Thyroid gland (tissue), 4 donors: Measurements from ENCODE around the gene RYR2.

Experiments used
- POLR2A ChIP-seq, 2 donors: fragments of 450-650 bp; IDR thresholded peaks; one replicate each; pipeline ENCODE4 v1.6.1; 2017; ENCODE audit warnings: antibody characterized with exemption in 2 of 2, mild to moderate bottlenecking in 2 of 2, moderate library complexity in 1 of 2
- TF ChIP-seq, protein P1 (sequence below), 6 experiments: fragments of 200-600 bp in 3 of 6; fragments of 450-650 bp in 3 of 6; sonication (generic) in 3 of 6; IDR thresholded peaks; one replicate each; pipeline ENCODE4 v1.5.1; 2016 to 2019; ENCODE audit warnings: antibody characterized with exemption in 6 of 6, mild to moderate bottlenecking in 2 of 6, inconsistent platforms in 1 of 6, moderate library complexity in 1 of 6

DNA sequence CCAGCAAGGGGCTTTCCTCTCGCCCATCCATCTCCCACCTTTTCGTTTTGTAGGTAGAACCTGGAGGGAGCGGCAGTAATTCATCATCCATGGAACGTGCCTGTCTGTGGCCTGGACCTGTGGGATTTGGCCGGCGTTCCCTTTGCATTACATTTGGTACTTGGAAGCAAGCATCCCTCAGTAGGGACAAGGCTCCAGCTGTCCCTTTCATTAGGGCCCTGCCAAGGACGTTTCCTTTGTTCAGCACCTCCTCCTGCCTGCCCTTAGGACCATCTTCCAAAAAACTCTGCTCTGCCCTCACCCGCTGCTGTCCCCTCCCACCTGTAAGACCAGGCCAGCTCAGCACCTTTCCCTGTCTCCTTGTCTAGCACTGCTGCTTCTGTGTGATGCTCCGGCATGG, 62.1 kb downstream of the RYR2 start:
- TF ChIP-seq, protein P1, sequence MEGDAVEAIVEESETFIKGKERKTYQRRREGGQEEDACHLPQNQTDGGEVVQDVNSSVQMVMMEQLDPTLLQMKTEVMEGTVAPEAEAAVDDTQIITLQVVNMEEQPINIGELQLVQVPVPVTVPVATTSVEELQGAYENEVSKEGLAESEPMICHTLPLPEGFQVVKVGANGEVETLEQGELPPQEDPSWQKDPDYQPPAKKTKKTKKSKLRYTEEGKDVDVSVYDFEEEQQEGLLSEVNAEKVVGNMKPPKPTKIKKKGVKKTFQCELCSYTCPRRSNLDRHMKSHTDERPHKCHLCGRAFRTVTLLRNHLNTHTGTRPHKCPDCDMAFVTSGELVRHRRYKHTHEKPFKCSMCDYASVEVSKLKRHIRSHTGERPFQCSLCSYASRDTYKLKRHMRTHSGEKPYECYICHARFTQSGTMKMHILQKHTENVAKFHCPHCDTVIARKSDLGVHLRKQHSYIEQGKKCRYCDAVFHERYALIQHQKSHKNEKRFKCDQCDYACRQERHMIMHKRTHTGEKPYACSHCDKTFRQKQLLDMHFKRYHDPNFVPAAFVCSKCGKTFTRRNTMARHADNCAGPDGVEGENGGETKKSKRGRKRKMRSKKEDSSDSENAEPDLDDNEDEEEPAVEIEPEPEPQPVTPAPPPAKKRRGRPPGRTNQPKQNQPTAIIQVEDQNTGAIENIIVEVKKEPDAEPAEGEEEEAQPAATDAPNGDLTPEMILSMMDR (IDR thresholded peaks at IDR 0.05): no peak
- no peak for TF ChIP-seq POLR2A (IDR thresholded peaks at IDR 0.05)
